Measurements from ENCODE around the gene DLL4. TPM values are rescaled to one million over a fixed set of nuclear protein-coding genes. Genes with fewer than 3 reads are reported as not detected.
"Not testable (repeated sequence)": the region's sequence is repeated elsewhere in the genome, so short reads cannot be mapped to it uniquely, and the experiment has no call there.

DLL4 gene
- total RNA-seq, 4 donors from 2014 or later = 4.2 to 11.2 (median 7.1) TPM

- no peak overlapping the region for H3K27ac ChIP-seq
- H3K36me3 ChIP-seq = no peaks in the 10 kb centered on the region
- 86 to 90% methylated on average over 6 of the region's 6 CpGs for WGBS, 2 donors
- H3K4me3 ChIP-seq = no peak overlapping the region
- peaks cover 0 to 10% of the 10 kb centered on the region in 2 donors for H3K27me3 ChIP-seq
- peaks cover 0 to 12% (median 3%) of the 10 kb centered on the region in 4 donors for H3K4me1 ChIP-seq
- H3K9me3 ChIP-seq = no peaks in the 10 kb centered on the region
- no peak for DNase-seq (ENCODE audit: low spot score in 2 of 2)
- no peak for TF ChIP-seq POLR2A (IDR thresholded peaks at IDR 0.05)
- no peak for TF ChIP-seq EP300 (IDR thresholded peaks at IDR 0.05)
- no peak for TF ChIP-seq CTCF (IDR thresholded peaks at IDR 0.05)
Observed at GRCh38 chr15:40958146-40958545, 29.0 kb downstream of the DLL4 start.

GRCh38 chr15:40958723-40959122, 29.6 kb downstream of the DLL4 start:
- H3K27ac ChIP-seq = no peak overlapping the region
- WGBS, 2 donors = 92 to 93% methylated on average over 7 to 8 of the region's 8 CpGs
- no peak for TF ChIP-seq CTCF (IDR thresholded peaks at IDR 0.05)
- TF ChIP-seq POLR2A (IDR thresholded peaks at IDR 0.05) = no peak
- peaks cover 0 to 7% (median under 1%) of the 10 kb centered on the region in 4 donors for H3K4me1 ChIP-seq
- H3K4me3 ChIP-seq = no peak overlapping the region
- DNase-seq (ENCODE audit: low spot score in 2 of 2) = no peak
- H3K9me3 ChIP-seq = no peaks in the 10 kb centered on the region
- H3K27me3 ChIP-seq = peaks cover 0 to 6% of the 10 kb centered on the region in 2 donors
- no peaks in the 10 kb centered on the region for H3K36me3 ChIP-seq

GRCh38 chr15:40959331-40960141, 30.4 kb downstream of the DLL4 start:
- no peak for DNase-seq (ENCODE audit: low spot score in 2 of 2)
- 60 to 70% methylated on average over 22 of the region's 22 CpGs for WGBS, 2 donors
- no peaks in the 10 kb centered on the region for H3K36me3 ChIP-seq

GRCh38 chr15:40960151-40960885, 31.2 kb downstream of the DLL4 start:
- TF ChIP-seq EP300 (IDR thresholded peaks at IDR 0.05) (no peak), CTCF (IDR thresholded peaks at IDR 0.05) (no peak), POLR2A (IDR thresholded peaks at IDR 0.05) (no peak)
- H3K9me3 ChIP-seq = no peaks in the 10 kb centered on the region
- H3K4me3 ChIP-seq = no peak overlapping the region
- no peak overlapping the region for H3K27ac ChIP-seq
- H3K36me3 ChIP-seq = no peaks in the 10 kb centered on the region
- 86 to 87% methylated on average over 16 of the region's 16 CpGs for WGBS, 2 donors
- no peak for DNase-seq (ENCODE audit: low spot score in 2 of 2)
- no peaks in the 10 kb centered on the region for H3K27me3 ChIP-seq
- no peaks in the 10 kb centered on the region for H3K4me1 ChIP-seq

More at GRCh38 chr15:40959331-40960141, 30.4 kb downstream of the DLL4 start:
- Histone ChIP-seq H3K4me1 (no peaks in the 10 kb centered on the region), H3K27ac (no peak overlapping the region), H3K9me3 (no peaks in the 10 kb centered on the region), H3K27me3 (no peaks in the 10 kb centered on the region), H3K4me3 (no peak overlapping the region)
- no peak for TF ChIP-seq POLR2A (IDR thresholded peaks at IDR 0.05)
- no peak for TF ChIP-seq CTCF (IDR thresholded peaks at IDR 0.05)
- TF ChIP-seq EP300 (IDR thresholded peaks at IDR 0.05) = no peak

- H3K27ac ChIP-seq = no peak overlapping the region
- no peak overlapping the region for H3K4me3 ChIP-seq
- no peak for DNase-seq (ENCODE audit: low spot score in 2 of 2)
- WGBS, 2 donors = 71 to 94% methylated on average over 6 to 11 of the region's 11 CpGs
- H3K4me1 ChIP-seq = peaks cover 0 to under 1% (median 0%) of the 10 kb centered on the region in 4 donors
- TF ChIP-seq POLR2A (IDR thresholded peaks at IDR 0.05) (no peak), CTCF (IDR thresholded peaks at IDR 0.05) (no peak), EP300 (IDR thresholded peaks at IDR 0.05) (no peak)
- no peaks in the 10 kb centered on the region for H3K36me3 ChIP-seq
- no peaks in the 10 kb centered on the region for H3K9me3 ChIP-seq
- H3K27me3 ChIP-seq = no peaks in the 10 kb centered on the region
Observed at GRCh38 chr15:40960925-40961324, 31.8 kb downstream of the DLL4 start.

GRCh38 chr15:40961740-40962139, 32.6 kb downstream of the DLL4 start:
- DNase-seq (ENCODE audit: low spot score in 2 of 2); H3K36me3 ChIP-seq: not testable (repeated sequence)
- WGBS, 2 donors = 92 to 96% methylated on average over 21 to 23 of the region's 25 CpGs

GRCh38 chr15:40962317-40962716, 33.2 kb downstream of the DLL4 start:
- not testable (repeated sequence) for H3K4me1 ChIP-seq; DNase-seq (ENCODE audit: low spot score in 2 of 2); H3K36me3 ChIP-seq; H3K9me3 ChIP-seq; H3K27me3 ChIP-seq; H3K27ac ChIP-seq; H3K4me3 ChIP-seq
- 94 to 96% methylated on average over 14 of the region's 14 CpGs for WGBS, 2 donors

More at GRCh38 chr15:40961740-40962139, 32.6 kb downstream of the DLL4 start:
- H3K27ac ChIP-seq, H3K9me3 ChIP-seq, H3K4me3 ChIP-seq, H3K4me1 ChIP-seq, H3K27me3 ChIP-seq: not testable (repeated sequence)
